HepG2 (cell line): ENCODE measurements around the gene NSMF. TPM values are rescaled to one million over a fixed set of nuclear protein-coding genes. Genes with fewer than 3 reads are reported as not detected.

Source experiments
- ATAC-seq: fragments of 200-7000 bp; cut with Tn5 transposase; 3 replicates; pipeline ENCODE4 v1.9.1; 2020; ENCODE audit warnings: mild to moderate bottlenecking, moderate library complexity
- BruUV-seq: library from RNA; stranded (reverse); fragments of 400-500 nt; replicated peaks from 2 replicates; lab custom pipeline; 2021; lab: Mats Ljungman, UMichigan
- CTCF ChIA-PET: fragments of 300-600 bp; formaldehyde crosslinking; extraction: SDS; loops from one replicate; lab custom pipeline; 2021; ENCODE audit warnings: low total read pairs, inconsistent platforms, low intra/inter-chr PET ratio; lab: Yijun Ruan, JAX
- POLR2A ChIA-PET: fragments of 350-600 bp; sonication (Branson Sonifier 250); formaldehyde crosslinking; loops from one replicate; lab custom pipeline; 2020; ENCODE audit warnings: antibody characterized with exemption, inconsistent platforms; lab: Yijun Ruan, JAX
- DNase-seq: peaks from one replicate; pipeline ENCODE4 v3.0.0-alpha.2; 2015; ENCODE audit warnings: low spot score
- FAIRE-seq: peaks from 3 replicates; lab custom pipeline; 2011; peaks lifted over from hg19 to GRCh38; lab: Jason Lieb, UNC
- H2AFZ ChIP-seq: one replicate; pipeline ENCODE4 v1.6.1; 2011; ENCODE audit warnings: low read length, inconsistent platforms
- H3K27ac ChIP-seq: fragments of 300-600 bp; 3 replicates; pipeline ENCODE4 v1.8.0; 2011; ENCODE audit warnings: mixed run types, mild to moderate bottlenecking, mixed read lengths, low read length, inconsistent platforms; ENCODE audit not compliant: insufficient read depth; ENCODE audit errors: extremely low read length
- H3K27me3 ChIP-seq, 2 experiments: fragments of 200-600 bp in 1 of 2; 2 replicates in 1 of 2; 3 replicates in 1 of 2; pipeline versions ENCODE4 v1.6.0 to v1.8.0; 2011; ENCODE audit warnings: low read length in 2 of 2, mild to moderate bottlenecking in 2 of 2, moderate library complexity in 2 of 2, inconsistent platforms in 1 of 2; ENCODE audit not compliant: insufficient read depth in 2 of 2, control insufficient read depth in 1 of 2
- H3K36me3 ChIP-seq, 2 experiments: fragments of 200-600 bp in 1 of 2; replicated peaks in 1 of 2; 2 replicates in 1 of 2; 3 replicates in 1 of 2; pipeline versions ENCODE4 v1.5.1 to v1.8.0; 2011; ENCODE audit warnings: low read length in 2 of 2, inconsistent platforms in 1 of 2; ENCODE audit not compliant: insufficient read depth in 2 of 2, control insufficient read depth in 1 of 2
- H3K4me1 ChIP-seq: 2 replicates; pipeline ENCODE4 v1.5.1; 2012; ENCODE audit warnings: low read length, inconsistent platforms; ENCODE audit not compliant: insufficient read depth
- H3K4me2 ChIP-seq: 2 replicates; pipeline ENCODE4 v1.6.0; 2011; ENCODE audit warnings: low read depth, low read length, inconsistent platforms
- H3K4me3 ChIP-seq, 3 experiments: fragments of 200-600 bp in 1 of 3; sonication (generic), shearing (Covaris generic) in 1 of 3; replicated peaks in 1 of 3; 2 replicates each; pipeline ENCODE4 v1.5.1; 2011 to 2016; ENCODE audit warnings: low read length in 3 of 3, inconsistent platforms in 2 of 3, low read depth in 2 of 3, mild to moderate bottlenecking in 2 of 3, control low read depth in 1 of 3, mixed read lengths in 1 of 3; ENCODE audit not compliant: insufficient read depth in 1 of 3
- H3K79me2 ChIP-seq: one replicate; pipeline ENCODE4 v1.6.1; 2011; ENCODE audit warnings: low read length, inconsistent platforms; ENCODE audit not compliant: insufficient read depth
- H3K9ac ChIP-seq: 2 replicates; pipeline ENCODE4 v1.6.0; 2011; ENCODE audit warnings: mild to moderate bottlenecking, low read depth, low read length, inconsistent platforms; ENCODE audit not compliant: insufficient read depth
- H3K9me3 ChIP-seq: 2 replicates; pipeline ENCODE4 v1.5.1; 2012; ENCODE audit warnings: mild to moderate bottlenecking, low read length
- H4K20me1 ChIP-seq: 2 replicates; pipeline ENCODE4 v1.6.0; 2011; ENCODE audit warnings: inconsistent platforms, mild to moderate bottlenecking, low read length, moderate library complexity; ENCODE audit not compliant: insufficient read depth
- HOXA3 ChIP-seq: sonication (generic); formaldehyde crosslinking; IDR thresholded peaks from 2 replicates; pipeline ENCODE4 v1.5.0; 2020; ENCODE audit warnings: missing genetic modification reagents
- IKZF4 ChIP-seq: sonication (generic); formaldehyde crosslinking; IDR thresholded peaks from 2 replicates; pipeline ENCODE4 v1.5.1; 2020; ENCODE audit warnings: borderline replicate concordance, mild to moderate bottlenecking, low read depth, missing genetic modification reagents; ENCODE audit errors: not compliant biosample characterization
- KLF15 ChIP-seq: sonication (generic); formaldehyde crosslinking; IDR thresholded peaks from 2 replicates; pipeline ENCODE4 v1.8.1; 2023; ENCODE audit warnings: borderline replicate concordance, mild to moderate bottlenecking, inconsistent platforms, missing genetic modification reagents, mixed read lengths
- NCOR1 ChIP-seq: fragments of 200-600 bp; sonication (generic); IDR thresholded peaks from 2 replicates; pipeline ENCODE4 v1.7.0; 2017; ENCODE audit warnings: antibody characterized with exemption, low read length, borderline replicate concordance
- PCBP1 ChIP-seq: fragments of 200-400 bp; formaldehyde crosslinking; IDR thresholded peaks from 2 replicates; pipeline ENCODE4 v1.6.1; 2017; ENCODE audit warnings: mild to moderate bottlenecking, low read depth, low read length, borderline replicate concordance
- RARA ChIP-seq: IDR thresholded peaks from 2 replicates; pipeline ENCODE4 v1.6.1; 2016; ENCODE audit warnings: missing genetic modification reagents, missing compliant biosample characterization
- SPEN ChIP-seq: sonication (generic); formaldehyde crosslinking; IDR thresholded peaks from 2 replicates; pipeline ENCODE4 v1.5.1; 2020; ENCODE audit warnings: low read depth, mild to moderate bottlenecking, missing genetic modification reagents
- TERF1 ChIP-seq: sonication (generic); formaldehyde crosslinking; IDR thresholded peaks from 2 replicates; pipeline ENCODE4 v1.8.0; 2022; ENCODE audit warnings: mild to moderate bottlenecking, missing genetic modification reagents, moderate library complexity
- XBP1 ChIP-seq: sonication (generic); formaldehyde crosslinking; IDR thresholded peaks from 2 replicates; pipeline ENCODE4 v1.5.0; 2020; ENCODE audit warnings: missing genetic modification reagents
- ZNF101 ChIP-seq: sonication (generic); formaldehyde crosslinking; IDR thresholded peaks from 2 replicates; pipeline ENCODE4 v1.4.0; 2020; ENCODE audit warnings: mild to moderate bottlenecking, low read depth, missing genetic modification reagents, borderline replicate concordance
- ZNF235 ChIP-seq: sonication (generic); formaldehyde crosslinking; IDR thresholded peaks from 2 replicates; pipeline ENCODE4 v1.8.1; 2023; ENCODE audit warnings: mild to moderate bottlenecking, missing genetic modification reagents, borderline replicate concordance
- ZNF296 ChIP-seq: sonication (generic); formaldehyde crosslinking; conservative IDR thresholded peaks from 2 replicates; pipeline ENCODE4 v1.5.0; 2020; ENCODE audit warnings: mild to moderate bottlenecking, missing genetic modification reagents
- ZNF430 ChIP-seq: sonication (generic); formaldehyde crosslinking; IDR thresholded peaks from 2 replicates; pipeline ENCODE4 v1.9.0; 2021; ENCODE audit warnings: mild to moderate bottlenecking, missing genetic modification reagents
- ZNF605 ChIP-seq: sonication (generic); formaldehyde crosslinking; IDR thresholded peaks from 2 replicates; pipeline ENCODE4 v1.8.0; 2022; ENCODE audit warnings: mild to moderate bottlenecking, missing genetic modification reagents
- ZNF7 ChIP-seq: IDR thresholded peaks from 2 replicates; pipeline ENCODE4 v1.6.1; 2016; ENCODE audit warnings: missing biosample characterization, missing genetic modification reagents
- ZNF75D ChIP-seq: sonication (generic); formaldehyde crosslinking; IDR thresholded peaks from 2 replicates; pipeline ENCODE4 v1.8.1; 2023; ENCODE audit warnings: missing genetic modification reagents, mild to moderate bottlenecking, borderline replicate concordance
- WGBS: methylation state at CpG from one replicate; pipeline ENCODE4 v1.1.6; 2017; ENCODE audit warnings: low lambda C conversion rate; 5-methylcytosine and 5-hydroxymethylcytosine counted together
- in situ Hi-C: cut with HindIII; loops from 2 replicates; pipeline ENCODE4 v1.10.0; 2017; ENCODE audit warnings: low pct_unique_long_range_greater_than_20kb; ENCODE audit not compliant: extremely low pct_ligation_motif_present
- intact Hi-C: fragments of 100-400 bp; cut with micrococcal nuclease; formaldehyde crosslinking; loops from one replicate; pipeline ENCODE4 v1.10.0; 2022; ENCODE audit not compliant: unreplicated experiment
- polyA plus RNA-seq, 8 experiments: library from polyadenylated mRNA; depleted of rRNA in 3 of 8; stranded (reverse) in 7 of 8; unstranded in 1 of 8; fragments of >200 nt; fragmentation: Illumina TruSeq in 4 of 8; extraction: Trizol in 4 of 8; gene quantifications; 2 replicates each; pipeline versions ENCODE4 v1.2.1 to v1.2.3, GENCODE V29; 2011 to 2016; ENCODE audit warnings: low read depth in 4 of 8, missing spikeins in 1 of 8, mixed read lengths in 1 of 8; ENCODE audit not compliant: insufficient read depth in 1 of 8
- total RNA-seq, 5 experiments: library from RNA; depleted of rRNA; stranded (reverse); fragments of >200 nt; fragmentation: Illumina TruSeq; extraction: Trizol; gene quantifications; 2 replicates each; pipeline ENCODE4 v1.2.3, GENCODE V29; 2016; ENCODE audit warnings: low read depth in 1 of 5
- TF ChIP-seq, protein P1 (sequence below): sonication (generic); formaldehyde crosslinking; IDR thresholded peaks from 2 replicates; pipeline ENCODE4; 2020; ENCODE audit warnings: missing genetic modification reagents, mild to moderate bottlenecking, borderline replicate concordance
- TF ChIP-seq, protein P2 (sequence below): sonication (generic); formaldehyde crosslinking; IDR thresholded peaks from 2 replicates; pipeline ENCODE4 v1.4.0; 2020; ENCODE audit warnings: mild to moderate bottlenecking, missing genetic modification reagents

NSMF gene
- total and polyA plus RNA-seq, 2 of the 13 experiments (the other 11 are each of a cell fraction or from before 2014, with no cell fraction given), result 44.3 to 183 TPM

- in situ Hi-C loops, result no loop called here
- H3K9ac ChIP-seq, result no peak overlapping the region
- H2AFZ ChIP-seq, result no peak overlapping the region
- no peaks in the 10 kb centered on the region for H3K9me3 ChIP-seq
- no peaks in the 10 kb centered on the region for H3K79me2 ChIP-seq
- no peaks in the 10 kb centered on the region for H3K36me3 ChIP-seq
- peaks cover 2 to 16% of the 10 kb centered on the region in 2 experiments; a peak in 3 of 5 replicates for H3K27me3 ChIP-seq
- peaks cover 8% of the 10 kb centered on the region for H3K4me1 ChIP-seq
- no peak overlapping the region for H3K4me3 ChIP-seq
- intact Hi-C loops, result no loop called here
- no peak for TF ChIP-seq XBP1
- no peak for TF ChIP-seq ZNF7
- no peak for TF ChIP-seq ZNF101
- no peak for TF ChIP-seq ZNF296 (CRISPR knock-in tag)
- no peak for TF ChIP-seq IKZF4
- TF ChIP-seq, protein P1, sequence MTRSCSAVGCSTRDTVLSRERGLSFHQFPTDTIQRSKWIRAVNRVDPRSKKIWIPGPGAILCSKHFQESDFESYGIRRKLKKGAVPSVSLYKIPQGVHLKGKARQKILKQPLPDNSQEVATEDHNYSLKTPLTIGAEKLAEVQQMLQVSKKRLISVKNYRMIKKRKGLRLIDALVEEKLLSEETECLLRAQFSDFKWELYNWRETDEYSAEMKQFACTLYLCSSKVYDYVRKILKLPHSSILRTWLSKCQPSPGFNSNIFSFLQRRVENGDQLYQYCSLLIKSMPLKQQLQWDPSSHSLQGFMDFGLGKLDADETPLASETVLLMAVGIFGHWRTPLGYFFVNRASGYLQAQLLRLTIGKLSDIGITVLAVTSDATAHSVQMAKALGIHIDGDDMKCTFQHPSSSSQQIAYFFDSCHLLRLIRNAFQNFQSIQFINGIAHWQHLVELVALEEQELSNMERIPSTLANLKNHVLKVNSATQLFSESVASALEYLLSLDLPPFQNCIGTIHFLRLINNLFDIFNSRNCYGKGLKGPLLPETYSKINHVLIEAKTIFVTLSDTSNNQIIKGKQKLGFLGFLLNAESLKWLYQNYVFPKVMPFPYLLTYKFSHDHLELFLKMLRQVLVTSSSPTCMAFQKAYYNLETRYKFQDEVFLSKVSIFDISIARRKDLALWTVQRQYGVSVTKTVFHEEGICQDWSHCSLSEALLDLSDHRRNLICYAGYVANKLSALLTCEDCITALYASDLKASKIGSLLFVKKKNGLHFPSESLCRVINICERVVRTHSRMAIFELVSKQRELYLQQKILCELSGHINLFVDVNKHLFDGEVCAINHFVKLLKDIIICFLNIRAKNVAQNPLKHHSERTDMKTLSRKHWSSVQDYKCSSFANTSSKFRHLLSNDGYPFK (CRISPR knock-in tag), result no peak
- TF ChIP-seq, protein P2, sequence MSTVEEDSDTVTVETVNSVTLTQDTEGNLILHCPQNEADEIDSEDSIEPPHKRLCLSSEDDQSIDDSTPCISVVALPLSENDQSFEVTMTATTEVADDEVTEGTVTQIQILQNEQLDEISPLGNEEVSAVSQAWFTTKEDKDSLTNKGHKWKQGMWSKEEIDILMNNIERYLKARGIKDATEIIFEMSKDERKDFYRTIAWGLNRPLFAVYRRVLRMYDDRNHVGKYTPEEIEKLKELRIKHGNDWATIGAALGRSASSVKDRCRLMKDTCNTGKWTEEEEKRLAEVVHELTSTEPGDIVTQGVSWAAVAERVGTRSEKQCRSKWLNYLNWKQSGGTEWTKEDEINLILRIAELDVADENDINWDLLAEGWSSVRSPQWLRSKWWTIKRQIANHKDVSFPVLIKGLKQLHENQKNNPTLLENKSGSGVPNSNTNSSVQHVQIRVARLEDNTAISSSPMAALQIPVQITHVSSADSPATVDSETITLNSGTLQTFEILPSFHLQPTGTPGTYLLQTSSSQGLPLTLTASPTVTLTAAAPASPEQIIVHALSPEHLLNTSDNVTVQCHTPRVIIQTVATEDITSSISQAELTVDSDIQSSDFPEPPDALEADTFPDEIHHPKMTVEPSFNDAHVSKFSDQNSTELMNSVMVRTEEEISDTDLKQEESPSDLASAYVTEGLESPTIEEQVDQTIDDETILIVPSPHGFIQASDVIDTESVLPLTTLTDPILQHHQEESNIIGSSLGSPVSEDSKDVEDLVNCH (CRISPR knock-in tag), result no peak
- no peak for TF ChIP-seq HOXA3
- no peak for TF ChIP-seq ZNF235
- no peak for TF ChIP-seq SPEN
- no peak for TF ChIP-seq ZNF75D (CRISPR knock-in tag)
- TF ChIP-seq KLF15, result no peak
- TF ChIP-seq ZNF605, result no peak
- TF ChIP-seq RARA (CRISPR knock-in tag), result no peak
- TF ChIP-seq NCOR1, result no peak
- no peak for TF ChIP-seq ZNF430 (CRISPR knock-in tag)
- no peak for TF ChIP-seq PCBP1
- TF ChIP-seq TERF1 (CRISPR knock-in tag), result no peak
- TF ChIP-seq, all 625 proteins: peak for 0
- BruUV-seq, result no TSS peak
- Histone ChIP-seq H3K4me2 (no peak overlapping the region), H4K20me1 (no peaks in the 10 kb centered on the region), H3K27ac (no peak overlapping the region)
- WGBS, result 77% methylated on average over 46 of the region's 46 CpGs
- ChIA-PET POLR2A (no interaction called here), CTCF (no interaction called here)
- DNase-seq (no peak), FAIRE-seq (no peak), ATAC-seq (no peak)
Observed at GRCh38 chr9:137494550-137495351, 35.6 kb upstream of the NSMF start.
